HG03457 (cell line): Measurements from ENCODE around the gene YY1.
A peak's percentile ranks its signal among the peaks of the same experiment; 100 is the strongest.

Experiments used
- ATAC-seq: cut with Tn5 transposase; IDR thresholded peaks from one replicate; pipeline ENCODE4 v1.9.1; 2021; ENCODE audit warnings: moderate number of reproducible peaks; ENCODE audit not compliant: unreplicated experiment

Gene YY1

GRCh38 chr14:100241279-100241678, 2.3 kb downstream of the YY1 start:
- no peak for ATAC-seq

- no peak for ATAC-seq
Measured at GRCh38 chr14:100243020-100243419, 4.1 kb downstream of the YY1 start.

GRCh38 chr14:100246809-100247428, 8.0 kb downstream of the YY1 start:
- no peak for ATAC-seq

- ATAC-seq = no peak
Measured at GRCh38 chr14:100250732-100251465, 12.0 kb downstream of the YY1 start.

- no peak for ATAC-seq
Measured at GRCh38 chr14:100252684-100253083, 13.7 kb downstream of the YY1 start.

GRCh38 chr14:100256339-100256895, 17.5 kb downstream of the YY1 start:
- peak; percentile 52 for ATAC-seq

GRCh38 chr14:100261621-100262020, 22.7 kb downstream of the YY1 start:
- no peak for ATAC-seq

GRCh38 chr14:100262545-100262944, 23.6 kb downstream of the YY1 start:
- ATAC-seq = no peak

- ATAC-seq = no peak
Measured at GRCh38 chr14:100263141-100263540, 24.2 kb downstream of the YY1 start.

GRCh38 chr14:100267990-100268389, 29.0 kb downstream of the YY1 start:
- no peak for ATAC-seq

GRCh38 chr14:100268591-100269207, 29.8 kb downstream of the YY1 start:
- ATAC-seq = no peak

- no peak for ATAC-seq
Measured at GRCh38 chr14:100271247-100271939, 32.4 kb downstream of the YY1 start.

- ATAC-seq = no peak
Measured at GRCh38 chr14:100274250-100274649, 35.3 kb downstream of the YY1 start.

- no peak for ATAC-seq
Measured at GRCh38 chr14:100275214-100275613, 36.3 kb downstream of the YY1 start.

- no peak for ATAC-seq
Measured at GRCh38 chr14:100278702-100279101, 39.8 kb downstream of the YY1 start.

GRCh38 chr14:100279133-100279532, 40.2 kb downstream of the YY1 start:
- ATAC-seq = no peak

GRCh38 chr14:100279563-100279962, 40.6 kb downstream of the YY1 start:
- no peak for ATAC-seq

GRCh38 chr14:100281286-100282082, 42.5 kb downstream of the YY1 start:
- no peak for ATAC-seq

GRCh38 chr14:100282083-100282350, 43.1 kb downstream of the YY1 start:
- no peak for ATAC-seq

GRCh38 chr14:100282766-100283419, 43.9 kb downstream of the YY1 start:
- ATAC-seq = no peak
